HG03521 (cell line): Measurements from ENCODE around the gene MFSD8.
"Not testable (repeated sequence)": the region's sequence is repeated elsewhere in the genome, so short reads cannot be mapped to it uniquely, and the experiment has no call there.

Experiments
- ATAC-seq: cut with Tn5 transposase; IDR thresholded peaks from one replicate; pipeline ENCODE4 v1.9.1; 2021; ENCODE audit warnings: mild to moderate bottlenecking, moderate library complexity; ENCODE audit not compliant: unreplicated experiment

MFSD8 gene

GRCh38 chr4:127965062-127965802 lies at the start of gene MFSD8, which contains the start of gene ABHD18:
TSS of gene MFSD8 (minus strand) at chr4:127965173. CDS start at chr4:127965133, 40 bp downstream.
TSS of gene ABHD18 (plus strand) at chr4:127965406. CDS start at chr4:127982956, 17,550 bp downstream.
- peak; percentile 95 for ATAC-seq

GRCh38 chr4:128009428-128009827 lies 44.5 kb upstream of the MFSD8 start:
- no peak for ATAC-seq

GRCh38 chr4:128006592-128006991 lies 41.6 kb upstream of the MFSD8 start:
- no peak for ATAC-seq

DNA sequence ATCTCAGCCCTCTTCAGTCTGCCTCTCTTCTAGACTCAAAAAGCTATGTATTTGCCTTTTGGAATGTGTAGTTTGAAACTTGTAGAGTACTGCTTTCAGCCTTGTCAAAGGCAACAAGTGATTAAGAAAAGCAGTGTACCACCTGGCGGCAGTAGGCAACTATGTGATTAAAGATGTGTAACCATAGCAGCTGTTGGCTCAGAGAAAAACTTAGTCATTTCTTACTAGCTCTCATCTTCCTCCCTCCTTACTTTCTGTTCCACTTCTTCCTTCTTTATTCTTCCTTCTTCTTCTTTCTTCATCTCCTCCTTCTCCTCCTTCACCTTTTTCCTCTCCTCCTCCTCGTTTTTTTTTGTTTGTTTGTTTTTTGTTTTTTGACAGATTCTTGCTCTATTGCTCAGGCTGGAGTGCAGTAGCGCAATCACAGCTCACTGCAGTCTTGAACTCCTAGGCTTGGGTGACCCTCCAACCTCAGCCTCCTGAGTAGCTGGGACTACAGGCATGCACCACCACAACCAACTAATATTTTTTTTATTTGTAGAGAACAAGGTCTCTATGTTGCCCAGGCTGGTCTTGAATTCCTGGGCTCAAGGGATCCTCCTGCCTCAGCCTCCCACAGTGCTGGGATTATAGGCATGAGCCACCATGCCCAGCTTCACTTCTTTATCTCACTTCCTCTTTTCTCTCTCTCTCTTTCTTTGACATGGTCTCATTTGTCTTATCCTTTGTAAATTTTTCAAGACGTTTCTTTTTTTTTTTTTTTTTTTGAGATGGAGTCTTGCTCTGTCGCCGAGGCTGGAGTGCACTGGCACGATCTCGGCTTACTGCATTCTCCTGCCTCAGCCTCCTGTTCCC lies 32.8 kb upstream of the MFSD8 start:
- peak; percentile 98 for ATAC-seq

GRCh38 chr4:127996521-127996920 lies 31.5 kb upstream of the MFSD8 start:
- not testable (repeated sequence) for ATAC-seq

- no peak for ATAC-seq
Observed at GRCh38 chr4:127995776-127996175, 30.8 kb upstream of the MFSD8 start.

- no peak for ATAC-seq
Observed at GRCh38 chr4:127993151-127993550, 28.2 kb upstream of the MFSD8 start.

DNA sequence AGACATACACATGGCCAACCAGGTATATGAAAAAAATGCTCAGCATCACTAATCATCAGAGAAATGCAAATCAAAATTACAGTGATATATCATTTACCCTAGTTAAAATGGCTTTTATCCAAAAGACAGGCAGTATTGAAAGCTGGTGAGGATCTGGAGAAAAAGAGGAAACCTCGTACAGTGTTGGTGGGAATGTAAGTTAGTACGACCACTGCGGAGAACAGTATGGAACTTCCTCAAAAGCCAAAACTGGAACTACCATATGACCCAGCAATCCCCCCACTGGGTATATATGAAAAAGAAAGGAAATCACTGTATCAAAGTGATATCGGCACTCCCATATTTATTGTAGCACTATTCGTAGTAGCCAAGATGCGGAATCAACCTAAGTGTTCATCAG lies 23.7 kb upstream of the MFSD8 start:
- ATAC-seq = no peak

- no peak for ATAC-seq
Observed at GRCh38 chr4:127985989-127986388, 21.0 kb upstream of the MFSD8 start.

GRCh38 chr4:127982445-127982844 lies 17.5 kb upstream of the MFSD8 start:
- ATAC-seq = no peak

- no peak for ATAC-seq
Observed at GRCh38 chr4:127978930-127979329, 14.0 kb upstream of the MFSD8 start.

- ATAC-seq = no peak
Observed at GRCh38 chr4:127975121-127975770, 10.3 kb upstream of the MFSD8 start.

- not testable (repeated sequence) for ATAC-seq
Observed at GRCh38 chr4:127970925-127971324, 6.0 kb upstream of the MFSD8 start.

GRCh38 chr4:127968586-127968985 lies 3.6 kb upstream of the MFSD8 start:
- no peak for ATAC-seq

DNA sequence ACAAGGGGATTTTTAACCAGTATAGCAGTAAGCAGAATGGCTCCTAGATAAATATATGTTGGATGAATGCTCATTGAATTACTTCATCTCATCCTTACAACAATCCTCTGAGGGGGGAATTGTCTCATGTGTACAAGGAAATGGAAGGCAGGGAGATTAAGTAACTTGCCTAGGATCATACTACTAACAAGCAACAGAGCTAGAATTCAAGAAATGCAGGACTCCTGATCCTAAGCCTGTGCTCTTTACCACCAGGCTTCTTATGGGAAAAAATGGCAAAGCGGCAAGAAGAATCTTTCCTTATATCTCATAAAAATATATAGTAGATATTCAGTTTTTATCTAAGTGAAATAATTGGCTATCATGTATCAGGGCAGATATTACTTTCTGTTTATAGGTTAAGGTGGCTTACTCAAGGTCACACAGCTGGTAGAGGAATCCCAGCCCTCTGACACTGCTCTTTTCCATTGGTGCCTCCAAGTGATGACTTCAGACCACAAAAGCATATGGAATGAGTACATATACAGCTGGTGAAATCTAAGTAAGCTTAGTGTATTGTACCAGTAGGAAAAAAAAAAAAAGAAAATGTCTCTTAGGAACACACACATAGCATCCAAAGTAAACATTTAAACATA lies 2.3 kb upstream of the MFSD8 start:
- ATAC-seq = no peak

- ATAC-seq = peak; percentile 27
Observed at GRCh38 chr4:127965803-127966175, 816 bp upstream of the MFSD8 start.

DNA sequence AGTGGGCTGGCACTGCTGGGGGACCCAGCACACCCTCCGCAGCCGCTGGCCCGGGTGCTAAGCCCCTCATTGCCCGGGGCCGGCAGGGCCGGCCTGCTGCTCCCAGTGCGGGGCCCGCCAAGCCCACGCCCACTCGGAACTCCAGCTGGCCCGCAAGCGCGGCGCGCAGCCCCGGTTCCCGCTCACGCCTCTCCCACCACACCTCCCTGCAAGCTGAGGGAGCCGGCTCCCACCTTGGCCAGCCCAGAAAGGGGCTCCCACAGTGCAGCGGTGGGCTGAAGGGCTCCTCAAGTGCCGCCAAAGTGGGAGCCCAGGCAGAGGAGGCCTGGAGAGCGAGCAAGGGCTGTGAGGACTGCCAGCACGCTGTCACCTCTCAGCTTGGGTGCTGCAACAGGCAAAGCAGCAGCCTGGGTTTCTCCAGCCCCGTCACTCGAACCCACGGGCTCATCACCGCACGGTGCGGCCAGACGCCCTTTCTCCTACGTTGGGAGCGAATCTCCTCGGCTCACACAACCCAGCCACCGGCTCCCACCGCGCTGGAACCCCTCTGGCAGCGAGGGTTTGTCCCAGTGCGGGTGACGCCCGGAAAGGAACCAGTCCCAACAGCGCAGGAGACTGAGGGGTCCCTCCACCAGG lies 429 bp downstream of the MFSD8 start:
- peak; percentile 11 for ATAC-seq

DNA sequence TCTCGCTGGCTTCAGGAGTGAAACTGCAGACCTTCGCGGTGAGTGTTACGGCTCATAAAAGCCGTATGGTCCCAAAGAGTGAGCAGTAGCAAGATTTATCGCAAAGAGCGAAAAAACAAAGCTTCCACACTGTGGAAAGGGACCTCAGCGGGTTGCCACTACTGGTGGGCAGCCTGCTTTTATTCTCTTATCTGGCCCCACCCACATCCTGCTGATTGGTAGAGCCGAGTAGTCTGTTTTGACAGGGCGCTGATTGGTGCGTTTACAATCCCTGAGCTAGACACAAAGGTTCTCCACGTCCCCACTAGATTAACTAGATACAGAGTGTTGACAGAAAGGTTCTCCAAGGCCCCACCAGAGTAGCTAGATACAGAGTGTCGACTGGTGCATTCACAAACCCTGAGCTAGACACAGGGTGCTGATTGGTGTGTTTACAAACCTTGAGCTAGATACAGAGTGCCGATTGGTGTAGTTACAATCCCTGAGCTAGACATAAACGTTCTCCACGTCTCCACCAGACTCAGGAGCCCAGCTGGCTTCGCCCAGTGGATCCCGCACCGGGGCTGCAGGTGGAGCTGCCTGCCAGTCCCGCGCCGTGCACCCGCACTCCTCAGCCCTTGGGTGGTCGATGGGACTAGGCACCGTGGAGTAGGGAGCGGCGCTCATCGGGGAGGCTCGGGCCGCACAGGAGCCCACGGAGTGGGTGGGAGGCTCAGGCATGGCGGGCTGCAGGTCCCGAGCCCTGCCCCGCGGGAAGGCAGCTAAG lies 1.2 kb downstream of the MFSD8 start:
- ATAC-seq = not testable (repeated sequence)

DNA sequence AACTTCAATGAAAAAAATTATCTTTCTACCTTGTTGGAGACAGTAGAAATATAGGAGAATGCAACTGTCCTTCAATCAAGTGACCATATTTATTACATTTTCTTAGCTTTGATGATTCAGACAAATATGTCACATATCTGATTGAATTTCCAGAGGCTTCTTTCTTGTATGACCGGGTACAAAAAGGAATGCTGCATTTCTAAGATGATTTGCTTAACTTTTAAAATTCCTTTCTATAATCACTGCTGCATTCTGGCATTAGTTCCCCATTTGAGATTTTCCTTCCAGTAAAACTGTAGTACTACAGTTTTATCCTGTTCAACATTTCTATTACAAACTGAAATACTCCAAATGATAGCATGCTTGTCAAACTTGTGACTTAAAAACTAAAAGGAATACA lies 5.2 kb downstream of the MFSD8 start:
- ATAC-seq = no peak

DNA sequence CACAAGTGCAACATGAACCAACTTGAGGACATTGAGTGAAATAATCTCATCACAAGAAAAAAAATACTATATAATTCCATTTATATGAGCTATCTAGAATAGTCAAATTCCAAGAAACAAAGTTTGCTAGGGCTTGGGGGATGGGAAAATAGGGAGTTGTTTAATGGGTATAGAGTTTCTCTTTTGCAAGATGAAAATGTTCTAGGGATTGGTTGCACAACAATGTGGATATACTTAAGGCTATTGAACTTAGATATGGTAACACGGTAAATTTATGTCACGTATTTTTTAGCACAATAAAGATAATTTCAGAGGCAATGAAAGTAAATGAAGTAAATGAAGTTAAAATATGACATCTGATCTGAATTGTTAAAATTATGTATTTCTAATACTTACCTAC lies 7.9 kb downstream of the MFSD8 start:
- no peak for ATAC-seq
